ENCODE measurements around the gene LANCL2.

The LANCL2 gene

DNA sequence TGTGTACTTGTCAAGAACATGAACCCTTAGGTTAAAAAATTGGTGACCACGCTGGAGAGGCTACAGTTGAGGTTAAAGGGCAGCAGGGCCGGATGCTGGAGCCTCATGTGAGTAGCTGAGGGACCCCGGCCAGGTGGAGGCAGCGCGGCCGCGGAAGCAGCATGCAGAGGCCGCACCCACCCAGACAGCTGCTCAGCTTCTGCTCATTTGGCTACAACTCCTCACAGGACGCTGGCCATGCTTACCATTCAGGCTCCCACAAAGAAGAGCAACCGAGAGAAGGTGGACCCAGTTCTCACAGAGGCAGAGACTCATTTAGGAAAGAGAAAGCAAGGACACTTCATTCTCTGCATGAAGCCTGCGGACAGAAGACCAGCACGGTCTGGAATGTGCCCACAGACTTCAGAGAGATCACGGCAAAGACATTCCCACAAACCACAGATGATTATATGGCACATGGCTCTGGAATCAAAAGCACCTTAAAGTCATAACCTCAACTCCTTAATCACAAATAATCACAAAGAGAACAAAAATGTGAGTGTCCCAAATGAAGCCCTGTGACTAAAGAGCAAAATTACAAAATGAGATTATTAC is 112.7 kb downstream of the LANCL2 start:
- no CpG with 5 or more reads among the region's 13 CpGs for WGBS, 2 donors (ENCODE audit: extremely low coverage in 2 of 2, insufficient read length in 2 of 2, insufficient replicate concordance in 1 of 2)
- Histone ChIP-seq H3K27me3 (ENCODE audit: control insufficient read depth in 3 of 3, insufficient read depth in 3 of 3, low read depth in 1 of 3, low read length in 3 of 3) (no peaks in the 10 kb centered on the region), H3K14ac (ENCODE audit: low read length) (no peak overlapping the region), H4K91ac (ENCODE audit: low read depth, low read length, poor library complexity) (no peak overlapping the region), H4K8ac (ENCODE audit: low read depth, low read length) (no peak overlapping the region), H3K79me1 (ENCODE audit: low read depth, low read length) (peaks cover 14% of the 10 kb centered on the region), H3K9me3 (replicated peaks in 1 of 2; ENCODE audit: control insufficient read depth in 2 of 2, insufficient read depth in 1 of 2, low read depth in 1 of 2, low read length in 2 of 2) (no peaks in the 10 kb centered on the region), H3K18ac (ENCODE audit: low read length) (no peak overlapping the region), H2BK120ac (ENCODE audit: low read depth, low read length) (no peak overlapping the region), H3K36me3 (replicated peaks in 1 of 2; ENCODE audit: control insufficient read depth in 2 of 2, insufficient read depth in 2 of 2, low read length in 2 of 2) (peaks cover 3 to 25% of the 10 kb centered on the region in 2 donors), H2AFZ (ENCODE audit: low read length) (no peak overlapping the region), H3K9ac (ENCODE audit: low read depth, low read length, poor library complexity) (no peak overlapping the region), H3K4me2 (ENCODE audit: insufficient read depth, low read length, poor library complexity, severe bottlenecking) (no peak overlapping the region), H3K4me3 (ENCODE audit: low read length in 2 of 2) (no peak overlapping the region), H3K4me1 (ENCODE audit: control insufficient read depth in 2 of 2, insufficient read depth in 1 of 2, low read depth in 1 of 2, low read length in 2 of 2) (peaks cover 0 to 5% of the 10 kb centered on the region in 2 donors), H3K23ac (ENCODE audit: low read depth, low read length, poor library complexity) (no peak overlapping the region), H2BK12ac (ENCODE audit: low read length) (no peak overlapping the region), H3K4ac (ENCODE audit: low read length) (no peak overlapping the region), H3K27ac (replicated peaks; ENCODE audit: low read length) (no peak overlapping the region), H2BK5ac (ENCODE audit: low read length) (no peak overlapping the region), H2BK15ac (ENCODE audit: low read length) (no peak overlapping the region), H2AK5ac (ENCODE audit: low read depth, low read length) (no peak overlapping the region)
- no peak for DNase-seq (ENCODE audit: low spot score)

DNA sequence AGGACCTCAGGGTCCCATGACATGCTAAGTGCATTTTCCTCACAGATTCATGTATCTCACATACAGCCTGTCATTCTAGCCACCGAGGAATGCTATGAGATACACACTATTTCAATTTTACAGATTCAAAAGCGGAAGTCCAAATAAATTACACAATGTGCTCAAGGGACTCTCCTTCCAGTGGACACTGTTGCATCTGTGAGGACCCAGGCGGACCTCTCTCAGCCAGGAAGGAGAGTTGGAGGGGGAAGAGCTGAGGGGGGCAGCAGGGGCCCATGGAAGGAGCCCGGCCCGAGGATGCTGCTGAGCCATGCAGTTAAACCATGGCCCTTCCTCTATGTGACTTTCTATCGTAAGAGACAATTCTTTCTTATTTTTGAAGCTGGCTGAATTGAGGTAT is 113.6 kb downstream of the LANCL2 start:
- H3K4me3 ChIP-seq (ENCODE audit: low read length in 2 of 2) = no peak overlapping the region
- H3K27ac ChIP-seq (replicated peaks; ENCODE audit: low read length) = no peak overlapping the region
- H2BK5ac ChIP-seq (ENCODE audit: low read length) = no peak overlapping the region
- no peak overlapping the region for H2AK5ac ChIP-seq (ENCODE audit: low read depth, low read length)
- H3K18ac ChIP-seq (ENCODE audit: low read length) = no peak overlapping the region
- peaks cover 3 to 22% of the 10 kb centered on the region in 2 donors for H3K36me3 ChIP-seq (replicated peaks in 1 of 2; ENCODE audit: control insufficient read depth in 2 of 2, insufficient read depth in 2 of 2, low read length in 2 of 2)
- no peak overlapping the region for H3K9ac ChIP-seq (ENCODE audit: low read depth, low read length, poor library complexity)
- peaks cover 0 to 9% of the 10 kb centered on the region in 2 donors for H3K4me1 ChIP-seq (ENCODE audit: control insufficient read depth in 2 of 2, insufficient read depth in 1 of 2, low read depth in 1 of 2, low read length in 2 of 2)
- no peak overlapping the region for H3K14ac ChIP-seq (ENCODE audit: low read length)
- no peak overlapping the region for H2BK120ac ChIP-seq (ENCODE audit: low read depth, low read length)
- no peak overlapping the region for H2BK15ac ChIP-seq (ENCODE audit: low read length)
- no peak overlapping the region for H2BK12ac ChIP-seq (ENCODE audit: low read length)
- no peak overlapping the region for H3K23ac ChIP-seq (ENCODE audit: low read depth, low read length, poor library complexity)
- no peaks in the 10 kb centered on the region for H3K27me3 ChIP-seq (ENCODE audit: control insufficient read depth in 3 of 3, insufficient read depth in 3 of 3, low read depth in 1 of 3, low read length in 3 of 3)
- WGBS, 2 donors (ENCODE audit: extremely low coverage in 2 of 2, insufficient read length in 2 of 2, insufficient replicate concordance in 1 of 2) = no CpG with 5 or more reads among the region's 6 CpGs
- no peaks in the 10 kb centered on the region for H3K9me3 ChIP-seq (replicated peaks in 1 of 2; ENCODE audit: control insufficient read depth in 2 of 2, insufficient read depth in 1 of 2, low read depth in 1 of 2, low read length in 2 of 2)
- H3K79me1 ChIP-seq (ENCODE audit: low read depth, low read length) = peaks cover 12% of the 10 kb centered on the region
- no peak overlapping the region for H4K8ac ChIP-seq (ENCODE audit: low read depth, low read length)
- H4K91ac ChIP-seq (ENCODE audit: low read depth, low read length, poor library complexity) = no peak overlapping the region
- H3K4me2 ChIP-seq (ENCODE audit: insufficient read depth, low read length, poor library complexity, severe bottlenecking) = no peak overlapping the region
- DNase-seq (ENCODE audit: low spot score) = no peak
- no peak overlapping the region for H2AFZ ChIP-seq (ENCODE audit: low read length)
- H3K4ac ChIP-seq (ENCODE audit: low read length) = no peak overlapping the region

DNA sequence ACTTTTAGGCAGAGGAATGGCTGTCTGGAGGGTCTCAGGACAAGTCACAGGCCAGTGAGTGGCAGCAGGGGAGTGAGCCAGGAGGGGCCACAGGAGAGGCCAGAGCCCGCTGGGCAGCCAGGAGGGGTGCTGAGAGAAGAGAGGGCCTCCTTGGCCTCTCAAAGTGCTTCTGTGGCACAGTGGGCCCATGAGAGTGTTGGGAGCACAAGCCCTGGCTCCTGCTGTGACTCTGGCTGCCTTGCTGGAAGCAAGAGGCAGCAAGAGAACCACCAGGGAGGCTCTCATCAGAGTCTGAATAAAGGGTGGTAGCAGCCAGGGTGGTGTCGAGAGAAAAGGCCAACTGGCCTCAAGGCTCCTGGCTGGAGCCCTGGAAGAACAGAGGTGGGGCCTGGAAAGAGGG is 116.0 kb downstream of the LANCL2 start:
- Histone ChIP-seq H3K23ac (ENCODE audit: low read depth, low read length, poor library complexity) (peak overlapping the region; percentile 69), H3K9me3 (replicated peaks in 1 of 2; ENCODE audit: control insufficient read depth in 2 of 2, insufficient read depth in 1 of 2, low read depth in 1 of 2, low read length in 2 of 2) (no peaks in the 10 kb centered on the region), H4K91ac (ENCODE audit: low read depth, low read length, poor library complexity) (no peak overlapping the region), H2BK5ac (ENCODE audit: low read length) (no peak overlapping the region), H2BK120ac (ENCODE audit: low read depth, low read length) (no peak overlapping the region), H4K8ac (ENCODE audit: low read depth, low read length) (no peak overlapping the region), H2BK15ac (ENCODE audit: low read length) (no peak overlapping the region), H2AFZ (ENCODE audit: low read length) (no peak overlapping the region), H3K9ac (ENCODE audit: low read depth, low read length, poor library complexity) (no peak overlapping the region), H2AK5ac (ENCODE audit: low read depth, low read length) (no peak overlapping the region), H3K79me1 (ENCODE audit: low read depth, low read length) (no peaks in the 10 kb centered on the region), H3K4me3 (ENCODE audit: low read length in 2 of 2) (no peak overlapping the region), H3K4me2 (ENCODE audit: insufficient read depth, low read length, poor library complexity, severe bottlenecking) (no peak overlapping the region), H3K14ac (ENCODE audit: low read length) (no peak overlapping the region), H3K27ac (replicated peaks; ENCODE audit: low read length) (no peak overlapping the region), H3K36me3 (replicated peaks in 1 of 2; ENCODE audit: control insufficient read depth in 2 of 2, insufficient read depth in 2 of 2, low read length in 2 of 2) (peaks cover 0 to 28% of the 10 kb centered on the region in 2 donors), H2BK12ac (ENCODE audit: low read length) (no peak overlapping the region), H3K18ac (ENCODE audit: low read length) (no peak overlapping the region), H3K4ac (ENCODE audit: low read length) (no peak overlapping the region), H3K27me3 (ENCODE audit: control insufficient read depth in 3 of 3, insufficient read depth in 3 of 3, low read depth in 1 of 3, low read length in 3 of 3) (no peaks in the 10 kb centered on the region), H3K4me1 (ENCODE audit: control insufficient read depth in 2 of 2, insufficient read depth in 1 of 2, low read depth in 1 of 2, low read length in 2 of 2) (peaks cover 0 to 14% of the 10 kb centered on the region in 2 donors)
- DNase-seq (ENCODE audit: low spot score) = no peak
- no CpG with 5 or more reads among the region's 2 CpGs for WGBS, 2 donors (ENCODE audit: extremely low coverage in 2 of 2, insufficient read length in 2 of 2, insufficient replicate concordance in 1 of 2)

DNA sequence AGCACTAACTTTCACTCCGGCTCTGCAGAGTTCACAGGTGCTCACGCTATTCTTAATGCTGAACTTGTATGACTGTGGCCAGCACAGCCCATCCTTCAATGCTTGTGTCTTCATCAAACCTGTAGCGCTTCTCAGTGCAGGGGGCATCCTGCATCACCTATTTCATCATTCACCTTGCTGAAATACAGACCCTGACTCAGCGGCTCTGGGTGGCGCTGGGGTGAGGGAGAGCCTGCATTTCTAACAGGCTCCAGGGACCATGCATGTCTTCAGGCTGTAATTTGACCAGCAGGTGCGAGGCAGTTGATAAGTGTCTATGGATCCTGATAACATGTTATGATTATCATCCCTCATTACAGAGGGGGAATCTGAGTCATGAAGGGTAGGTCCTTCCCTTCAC is 117.9 kb downstream of the LANCL2 start:
- H3K27ac ChIP-seq (replicated peaks; ENCODE audit: low read length) = no peak overlapping the region
- H3K14ac ChIP-seq (ENCODE audit: low read length) = no peak overlapping the region
- no peak overlapping the region for H3K4me3 ChIP-seq (ENCODE audit: low read length in 2 of 2)
- no peak overlapping the region for H3K4ac ChIP-seq (ENCODE audit: low read length)
- no peak overlapping the region for H2BK12ac ChIP-seq (ENCODE audit: low read length)
- no peak overlapping the region for H2BK120ac ChIP-seq (ENCODE audit: low read depth, low read length)
- no peaks in the 10 kb centered on the region for H3K79me1 ChIP-seq (ENCODE audit: low read depth, low read length)
- H3K27me3 ChIP-seq (ENCODE audit: control insufficient read depth in 3 of 3, insufficient read depth in 3 of 3, low read depth in 1 of 3, low read length in 3 of 3) = no peaks in the 10 kb centered on the region
- H3K4me2 ChIP-seq (ENCODE audit: insufficient read depth, low read length, poor library complexity, severe bottlenecking) = no peak overlapping the region
- H2BK5ac ChIP-seq (ENCODE audit: low read length) = no peak overlapping the region
- H3K9ac ChIP-seq (ENCODE audit: low read depth, low read length, poor library complexity) = no peak overlapping the region
- no peak overlapping the region for H2AFZ ChIP-seq (ENCODE audit: low read length)
- no peak overlapping the region for H4K91ac ChIP-seq (ENCODE audit: low read depth, low read length, poor library complexity)
- peaks cover 0 to 41% of the 10 kb centered on the region in 2 donors for H3K36me3 ChIP-seq (replicated peaks in 1 of 2; ENCODE audit: control insufficient read depth in 2 of 2, insufficient read depth in 2 of 2, low read length in 2 of 2)
- WGBS, 2 donors (ENCODE audit: extremely low coverage in 2 of 2, insufficient read length in 2 of 2, insufficient replicate concordance in 1 of 2) = no CpG with 5 or more reads among the region's 6 CpGs
- no peak overlapping the region for H4K8ac ChIP-seq (ENCODE audit: low read depth, low read length)
- H2BK15ac ChIP-seq (ENCODE audit: low read length) = no peak overlapping the region
- no peaks in the 10 kb centered on the region for H3K9me3 ChIP-seq (replicated peaks in 1 of 2; ENCODE audit: control insufficient read depth in 2 of 2, insufficient read depth in 1 of 2, low read depth in 1 of 2, low read length in 2 of 2)
- H3K18ac ChIP-seq (ENCODE audit: low read length) = no peak overlapping the region
- no peak overlapping the region for H2AK5ac ChIP-seq (ENCODE audit: low read depth, low read length)
- no peak for DNase-seq (ENCODE audit: low spot score)
- H3K4me1 ChIP-seq (ENCODE audit: control insufficient read depth in 2 of 2, insufficient read depth in 1 of 2, low read depth in 1 of 2, low read length in 2 of 2) = peaks cover 3 to 10% of the 10 kb centered on the region in 2 donors
- H3K23ac ChIP-seq (ENCODE audit: low read depth, low read length, poor library complexity) = no peak overlapping the region

Measured in neuronal stem cell (in vitro differentiated cells).